ENCODE data around the gene RASAL2.
A peak's percentile ranks its signal among the peaks of the same experiment; 100 is the strongest.
"Not testable (repeated sequence)": the region's sequence is repeated elsewhere in the genome, so short reads cannot be mapped to it uniquely, and the experiment has no call there.

The RASAL2 gene

GRCh38 chr1:178379807-178380206 lies 285.9 kb downstream of the RASAL2 start:
- Histone ChIP-seq H3K4me3 (ENCODE audit: low read length) (no peak overlapping the region), H3K4me1 (ENCODE audit: control insufficient read depth, insufficient read depth, low read length) (no peaks in the 10 kb centered on the region), H3K27me3 (ENCODE audit: control insufficient read depth, insufficient read depth, low read length) (no peaks in the 10 kb centered on the region), H3K9ac (ENCODE audit: low read length) (no peak overlapping the region), H3K27ac (ENCODE audit: low read depth, low read length) (no peak overlapping the region), H3K36me3 (ENCODE audit: control insufficient read depth, insufficient read depth, low read length) (no peaks in the 10 kb centered on the region)

DNA sequence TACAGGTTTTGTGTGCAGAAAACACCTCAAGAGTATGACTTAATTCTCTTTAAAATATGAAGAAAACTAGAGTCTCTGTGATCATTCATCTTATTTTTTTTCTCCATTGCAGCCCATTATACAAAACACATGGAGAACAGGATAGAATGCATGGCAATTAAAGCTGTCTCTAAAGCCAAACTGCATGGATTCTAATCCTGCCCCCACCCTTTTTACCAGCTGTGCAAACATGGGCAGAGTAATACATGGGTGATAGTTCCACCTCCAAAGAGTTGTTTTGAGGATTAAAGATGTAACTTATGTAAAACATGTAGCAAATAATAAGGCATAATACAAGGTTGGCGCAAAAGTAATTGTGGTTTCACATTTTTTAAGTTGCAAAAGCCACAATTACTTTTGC lies 288.5 kb downstream of the RASAL2 start:
- no peaks in the 10 kb centered on the region for H3K27me3 ChIP-seq (ENCODE audit: control insufficient read depth, insufficient read depth, low read length)
- no peak overlapping the region for H3K9ac ChIP-seq (ENCODE audit: low read length)
- H3K4me3 ChIP-seq (ENCODE audit: low read length), result no peak overlapping the region
- H3K4me1 ChIP-seq (ENCODE audit: control insufficient read depth, insufficient read depth, low read length), result no peaks in the 10 kb centered on the region
- H3K27ac ChIP-seq (ENCODE audit: low read depth, low read length), result no peak overlapping the region
- H3K36me3 ChIP-seq (ENCODE audit: control insufficient read depth, insufficient read depth, low read length), result no peaks in the 10 kb centered on the region

DNA sequence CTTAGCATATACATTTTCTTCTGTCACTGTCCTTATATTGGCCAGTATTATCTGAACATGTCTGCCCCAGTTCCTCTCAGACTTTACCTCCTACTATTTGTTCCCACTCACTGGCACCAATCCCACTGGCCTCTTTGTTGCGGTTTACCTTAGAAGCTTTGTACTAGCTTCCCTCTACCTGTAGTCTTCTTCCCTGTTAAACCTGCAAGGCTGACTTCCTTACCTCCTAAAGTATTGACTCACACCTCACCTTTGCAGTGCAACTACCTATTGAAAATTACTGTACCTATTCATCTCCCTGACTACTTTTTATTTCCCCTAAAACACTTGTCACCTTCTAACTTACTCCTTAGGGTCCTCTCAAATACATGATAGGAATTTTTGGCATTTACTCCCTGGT lies 291.8 kb downstream of the RASAL2 start:
- Histone ChIP-seq H3K9ac (ENCODE audit: low read length) (no peak overlapping the region), H3K27me3 (ENCODE audit: control insufficient read depth, insufficient read depth, low read length) (no peaks in the 10 kb centered on the region), H3K4me3 (ENCODE audit: low read length) (no peak overlapping the region), H3K27ac (ENCODE audit: low read depth, low read length) (no peak overlapping the region), H3K36me3 (ENCODE audit: control insufficient read depth, insufficient read depth, low read length) (no peaks in the 10 kb centered on the region), H3K4me1 (ENCODE audit: control insufficient read depth, insufficient read depth, low read length) (peaks cover 9% of the 10 kb centered on the region)

DNA sequence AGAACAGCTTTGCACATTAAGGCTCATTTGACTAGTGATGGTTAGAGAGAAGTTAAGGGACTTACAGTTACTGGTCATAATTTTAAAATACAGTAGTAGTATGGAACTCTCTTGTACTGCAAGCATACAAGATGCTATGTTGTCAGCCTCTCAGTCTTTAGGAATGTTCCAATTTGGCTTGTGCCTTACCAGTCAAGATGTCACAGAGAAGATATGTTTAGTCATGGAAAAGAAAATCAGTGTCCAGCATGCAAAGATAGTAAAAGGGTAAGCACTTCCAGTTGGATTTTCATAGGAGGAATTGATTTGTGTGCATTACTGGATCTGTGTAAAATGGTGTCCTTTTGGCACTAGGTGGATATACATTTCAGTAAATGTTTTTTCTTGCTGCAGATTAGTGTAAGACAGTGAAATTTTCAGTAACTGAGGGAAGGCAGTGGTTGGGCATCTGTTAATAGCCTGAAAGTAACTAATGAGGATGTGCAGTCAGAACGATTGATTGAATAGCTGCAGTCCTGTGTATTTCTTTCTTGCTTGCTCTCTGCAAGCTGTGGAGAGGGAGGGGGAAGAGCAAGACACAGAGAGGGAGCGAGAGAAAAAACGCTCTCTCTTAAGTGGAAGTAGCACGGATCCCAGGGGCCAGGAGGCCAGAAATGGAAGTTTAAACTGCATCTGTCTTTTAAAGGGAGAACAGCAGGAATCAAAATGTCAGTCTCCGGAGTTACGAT lies 294.7 kb downstream of the RASAL2 start:
- Histone ChIP-seq H3K9ac (ENCODE audit: low read length) (no peak overlapping the region), H3K4me3 (ENCODE audit: low read length) (peak overlapping the region; percentile 31)

GRCh38 chr1:178389441-178389840 lies 295.5 kb downstream of the RASAL2 start:
- Histone ChIP-seq H3K4me3 (ENCODE audit: low read length) (no peak overlapping the region), H3K4me1 (ENCODE audit: control insufficient read depth, insufficient read depth, low read length) (peaks cover 9% of the 10 kb centered on the region), H3K27ac (ENCODE audit: low read depth, low read length) (no peak overlapping the region), H3K36me3 (ENCODE audit: control insufficient read depth, insufficient read depth, low read length) (no peaks in the 10 kb centered on the region), H3K27me3 (ENCODE audit: control insufficient read depth, insufficient read depth, low read length) (no peaks in the 10 kb centered on the region), H3K9ac (ENCODE audit: low read length) (no peak overlapping the region)

More for the DNA sequence above, 294.7 kb downstream of the RASAL2 start:
- Histone ChIP-seq H3K27me3 (ENCODE audit: control insufficient read depth, insufficient read depth, low read length) (no peaks in the 10 kb centered on the region), H3K4me1 (ENCODE audit: control insufficient read depth, insufficient read depth, low read length) (peaks cover 9% of the 10 kb centered on the region), H3K27ac (ENCODE audit: low read depth, low read length) (no peak overlapping the region), H3K36me3 (ENCODE audit: control insufficient read depth, insufficient read depth, low read length) (no peaks in the 10 kb centered on the region)

DNA sequence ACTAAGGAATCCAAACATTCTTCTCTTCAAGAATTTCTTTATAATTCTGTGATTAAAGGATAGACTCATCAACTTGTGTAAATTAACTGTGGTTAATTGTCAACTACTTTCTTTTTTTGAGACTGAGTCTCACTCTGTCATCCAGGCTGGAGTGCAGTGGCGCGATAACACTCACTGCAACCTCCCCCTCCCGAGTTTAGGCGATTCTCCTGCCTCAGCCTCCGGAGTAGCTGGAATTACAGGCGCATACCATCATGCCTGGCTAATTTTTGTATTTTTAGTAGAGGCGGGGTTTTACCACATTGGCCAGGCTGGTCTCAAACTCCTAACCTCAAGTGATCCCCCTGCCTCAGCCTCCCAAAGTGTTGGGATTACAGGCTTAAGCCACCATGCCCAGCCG lies 296.4 kb downstream of the RASAL2 start:
- not testable (repeated sequence) for H3K4me3 ChIP-seq (ENCODE audit: low read length); H3K27ac ChIP-seq (ENCODE audit: low read depth, low read length); H3K4me1 ChIP-seq (ENCODE audit: control insufficient read depth, insufficient read depth, low read length)

GRCh38 chr1:178393370-178393769 lies 299.5 kb downstream of the RASAL2 start:
- Histone ChIP-seq H3K9ac (ENCODE audit: low read length) (no peak overlapping the region), H3K27ac (ENCODE audit: low read depth, low read length) (no peak overlapping the region), H3K27me3 (ENCODE audit: control insufficient read depth, insufficient read depth, low read length) (no peaks in the 10 kb centered on the region), H3K4me3 (ENCODE audit: low read length) (no peak overlapping the region), H3K36me3 (ENCODE audit: control insufficient read depth, insufficient read depth, low read length) (no peaks in the 10 kb centered on the region), H3K4me1 (ENCODE audit: control insufficient read depth, insufficient read depth, low read length) (peaks cover 6% of the 10 kb centered on the region)

More for the DNA sequence above, 296.4 kb downstream of the RASAL2 start:
- H3K9ac ChIP-seq (ENCODE audit: low read length); H3K27me3 ChIP-seq (ENCODE audit: control insufficient read depth, insufficient read depth, low read length); H3K36me3 ChIP-seq (ENCODE audit: control insufficient read depth, insufficient read depth, low read length): not testable (repeated sequence)

- no peak overlapping the region for H3K4me3 ChIP-seq (ENCODE audit: low read length)
- no peak overlapping the region for H3K9ac ChIP-seq (ENCODE audit: low read length)
- H3K4me1 ChIP-seq (ENCODE audit: control insufficient read depth, insufficient read depth, low read length), result no peaks in the 10 kb centered on the region
- no peaks in the 10 kb centered on the region for H3K27me3 ChIP-seq (ENCODE audit: control insufficient read depth, insufficient read depth, low read length)
- H3K27ac ChIP-seq (ENCODE audit: low read depth, low read length), result no peak overlapping the region
- H3K36me3 ChIP-seq (ENCODE audit: control insufficient read depth, insufficient read depth, low read length), result no peaks in the 10 kb centered on the region
These were observed 302.9 kb downstream of the RASAL2 start for GRCh38 chr1:178396789-178397188.

DNA sequence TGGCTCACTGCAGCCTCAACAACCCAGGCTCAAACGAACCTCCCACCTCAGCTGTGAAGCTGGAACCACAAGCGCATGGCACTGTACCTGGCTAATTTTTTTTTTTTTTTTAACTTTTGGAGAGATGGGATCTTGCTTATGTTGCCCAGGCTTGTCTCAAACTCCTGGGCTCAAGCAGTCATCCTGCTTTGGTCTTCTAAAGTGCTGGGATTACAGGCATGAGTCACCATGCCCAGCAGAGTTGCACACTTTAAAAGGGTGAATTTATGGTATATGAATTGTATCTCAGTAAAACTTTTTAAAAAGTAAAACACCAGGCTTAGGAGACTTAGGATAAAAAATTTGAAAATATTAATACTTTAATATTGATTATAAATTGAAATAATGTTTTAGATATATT lies 303.8 kb downstream of the RASAL2 start:
- no peaks in the 10 kb centered on the region for H3K4me1 ChIP-seq (ENCODE audit: control insufficient read depth, insufficient read depth, low read length)

DNA sequence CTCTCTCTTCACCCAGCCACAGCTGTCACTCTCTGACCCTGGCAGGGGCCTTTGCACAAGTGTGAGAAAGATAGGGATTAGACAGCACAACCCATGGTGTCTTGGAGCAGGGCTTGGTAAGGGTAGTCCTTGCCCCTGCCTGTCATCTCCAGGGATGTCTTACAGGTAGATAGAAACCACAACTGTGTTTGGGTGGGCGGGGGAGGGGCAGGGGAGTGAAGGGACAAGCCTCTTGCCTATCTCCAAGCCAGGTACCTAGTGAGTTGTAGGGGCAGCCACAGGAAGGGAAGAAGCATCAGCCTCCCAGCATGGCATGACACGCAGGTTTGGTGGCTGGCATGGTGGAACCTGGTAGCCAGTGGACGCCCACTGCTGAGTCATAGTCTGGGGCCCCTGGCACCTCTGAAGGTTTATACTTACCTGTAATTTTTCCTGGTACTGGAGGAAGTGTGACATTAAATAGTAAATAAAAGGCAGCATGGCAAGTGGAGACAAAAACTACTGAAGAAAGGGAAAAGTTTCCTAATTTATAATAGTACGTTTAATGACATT lies 305.3 kb downstream of the RASAL2 start:
- H3K4me1 ChIP-seq (ENCODE audit: control insufficient read depth, insufficient read depth, low read length), result no peaks in the 10 kb centered on the region
- H3K27ac ChIP-seq (ENCODE audit: low read depth, low read length), result no peak overlapping the region
- H3K9ac ChIP-seq (ENCODE audit: low read length), result no peak overlapping the region

More for the DNA sequence above, 303.8 kb downstream of the RASAL2 start:
- Histone ChIP-seq H3K36me3 (ENCODE audit: control insufficient read depth, insufficient read depth, low read length) (no peaks in the 10 kb centered on the region), H3K4me3 (ENCODE audit: low read length) (no peak overlapping the region), H3K9ac (ENCODE audit: low read length) (no peak overlapping the region), H3K27me3 (ENCODE audit: control insufficient read depth, insufficient read depth, low read length) (no peaks in the 10 kb centered on the region), H3K27ac (ENCODE audit: low read depth, low read length) (no peak overlapping the region)

DNA sequence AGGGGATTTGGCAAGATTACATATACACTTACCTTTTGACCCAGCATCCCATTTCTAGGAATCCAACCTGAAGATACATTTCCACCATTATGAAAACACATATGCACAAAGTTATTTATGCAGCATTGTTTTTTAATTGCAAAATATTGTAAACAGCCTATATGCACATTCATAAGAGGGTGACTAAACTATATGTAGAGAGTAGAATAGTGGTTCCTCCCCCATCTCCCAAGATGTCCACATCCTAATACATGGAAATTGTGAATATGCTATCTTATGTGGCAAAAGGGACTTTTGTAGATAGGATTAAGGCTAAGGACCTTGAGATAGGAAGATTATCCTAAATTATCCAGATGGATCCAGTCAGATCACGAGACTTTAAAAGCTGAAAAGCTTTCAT lies 311.2 kb downstream of the RASAL2 start:
- no peak overlapping the region for H3K9ac ChIP-seq (ENCODE audit: low read length)
- H3K4me3 ChIP-seq (ENCODE audit: low read length), result no peak overlapping the region
- no peak overlapping the region for H3K27ac ChIP-seq (ENCODE audit: low read depth, low read length)
- H3K4me1 ChIP-seq (ENCODE audit: control insufficient read depth, insufficient read depth, low read length), result no peaks in the 10 kb centered on the region
- H3K36me3 ChIP-seq (ENCODE audit: control insufficient read depth, insufficient read depth, low read length), result no peaks in the 10 kb centered on the region
- no peaks in the 10 kb centered on the region for H3K27me3 ChIP-seq (ENCODE audit: control insufficient read depth, insufficient read depth, low read length)

More for the DNA sequence above, 305.3 kb downstream of the RASAL2 start:
- no peaks in the 10 kb centered on the region for H3K27me3 ChIP-seq (ENCODE audit: control insufficient read depth, insufficient read depth, low read length)
- H3K4me3 ChIP-seq (ENCODE audit: low read length), result no peak overlapping the region
- no peaks in the 10 kb centered on the region for H3K36me3 ChIP-seq (ENCODE audit: control insufficient read depth, insufficient read depth, low read length)

GRCh38 chr1:178407215-178407614 lies 313.3 kb downstream of the RASAL2 start:
- no peaks in the 10 kb centered on the region for H3K27me3 ChIP-seq (ENCODE audit: control insufficient read depth, insufficient read depth, low read length)
- H3K36me3 ChIP-seq (ENCODE audit: control insufficient read depth, insufficient read depth, low read length), result no peaks in the 10 kb centered on the region
- H3K27ac ChIP-seq (ENCODE audit: low read depth, low read length), result no peak overlapping the region
- H3K4me3 ChIP-seq (ENCODE audit: low read length), result no peak overlapping the region
- no peak overlapping the region for H3K9ac ChIP-seq (ENCODE audit: low read length)
- H3K4me1 ChIP-seq (ENCODE audit: control insufficient read depth, insufficient read depth, low read length), result no peaks in the 10 kb centered on the region

GRCh38 chr1:178407655-178408054 lies 313.8 kb downstream of the RASAL2 start:
- Histone ChIP-seq H3K4me1 (ENCODE audit: control insufficient read depth, insufficient read depth, low read length) (no peaks in the 10 kb centered on the region), H3K27me3 (ENCODE audit: control insufficient read depth, insufficient read depth, low read length) (no peaks in the 10 kb centered on the region), H3K36me3 (ENCODE audit: control insufficient read depth, insufficient read depth, low read length) (no peaks in the 10 kb centered on the region), H3K9ac (ENCODE audit: low read length) (no peak overlapping the region), H3K4me3 (ENCODE audit: low read length) (no peak overlapping the region), H3K27ac (ENCODE audit: low read depth, low read length) (no peak overlapping the region)
